Mucosa of descending colon (tissue), 3 donors: ENCODE data around the gene SLC7A4. TPM values are rescaled to one million over a fixed set of nuclear protein-coding genes. Genes with fewer than 3 reads are reported as not detected.
"Not testable (repeated sequence)": the region's sequence is repeated elsewhere in the genome, so short reads cannot be mapped to it uniquely, and the experiment has no call there.

ENCODE experiments used
- ATAC-seq: fragments of 200-7000 bp; cut with Tn5 transposase; one replicate; pipeline ENCODE4 v1.9.1; 2020; ENCODE audit warnings: mild to moderate bottlenecking, moderate library complexity
- DNase-seq, 3 donors: peaks; one replicate each; pipeline ENCODE4 v3.0.0-alpha.2; 2020
- H3K36me3 ChIP-seq: fragments of 200-600 bp; one replicate; pipeline ENCODE4 v1.8.0; 2021; ENCODE audit warnings: low read depth, mild to moderate bottlenecking
- H3K4me1 ChIP-seq: fragments of 200-600 bp; one replicate; pipeline ENCODE4 v1.8.0; 2021; ENCODE audit warnings: low read depth, mild to moderate bottlenecking
- H3K4me3 ChIP-seq: fragments of 200-600 bp; one replicate; pipeline ENCODE4 v1.8.0; 2021; ENCODE audit warnings: mild to moderate bottlenecking
- H3K9me3 ChIP-seq: fragments of 200-600 bp; one replicate; pipeline ENCODE4 v1.8.0; 2021; ENCODE audit warnings: mild to moderate bottlenecking
- CTCF ChIP-seq: fragments of 200-600 bp; IDR thresholded peaks from one replicate; pipeline ENCODE4 v1.8.0; 2022; ENCODE audit warnings: antibody characterized with exemption, mild to moderate bottlenecking
- intact Hi-C, 2 donors: fragments of 100-400 bp; cut with DNase I in 1 of 2; cut with micrococcal nuclease in 1 of 2; formaldehyde crosslinking; loops; one replicate each; pipeline versions ENCODE4 v1.11.0 to v1.11.1; 2022; cut with DNase I, micrococcal nuclease
- total RNA-seq, 3 donors: library from RNA; stranded (reverse); fragmentation: NEBNext Ultra II Directional in 2 of 3; extraction: Animal tissue kit (Norgen Biotek cat#: 25700) in 2 of 3; gene quantifications; one replicate each; pipeline versions ENCODE4 v1.2.1 to v1.2.4, GENCODE V29; 2021 to 2023
- donor health status: DM: no; HTN: no; CAD: no; lungs with moderate emphysema.
- donor health status: DM: no; HTN: no; CAD: no.
- donor health status: DM: no; HTN: yes; CAD: no.

The SLC7A4 gene
- total RNA-seq, 3 donors from 2014 or later: 1.4 to 4.0 (median 2.4) TPM

GRCh38 chr22:21073023-21073422 is 40.7 kb upstream of the SLC7A4 start:
- H3K4me3 ChIP-seq: no peak overlapping the region
- no peak for ATAC-seq
- no peak for TF ChIP-seq CTCF
- H3K4me1 ChIP-seq: no peaks in the 10 kb centered on the region
- no peaks in the 10 kb centered on the region for H3K9me3 ChIP-seq
- intact Hi-C loops: no loop called here
- no peak for DNase-seq
- no peaks in the 10 kb centered on the region for H3K36me3 ChIP-seq

GRCh38 chr22:21071796-21072195 is 39.4 kb upstream of the SLC7A4 start:
- H3K4me3 ChIP-seq, DNase-seq, H3K9me3 ChIP-seq, ATAC-seq, H3K4me1 ChIP-seq, H3K36me3 ChIP-seq, intact Hi-C loops: not testable (repeated sequence)

GRCh38 chr22:21070690-21071615 is 38.6 kb upstream of the SLC7A4 start:
- no peak overlapping the region for H3K4me3 ChIP-seq
- no peak for TF ChIP-seq CTCF
- ATAC-seq: no peak
- H3K36me3 ChIP-seq: no peaks in the 10 kb centered on the region
- intact Hi-C loops: no loop called here
- H3K4me1 ChIP-seq: no peaks in the 10 kb centered on the region
- no peak for DNase-seq
- no peaks in the 10 kb centered on the region for H3K9me3 ChIP-seq

GRCh38 chr22:21069375-21069774 is 37.0 kb upstream of the SLC7A4 start:
- DNase-seq (no peak), ATAC-seq (no peak)
- intact Hi-C loops: no loop called here
- Histone ChIP-seq H3K4me1 (no peaks in the 10 kb centered on the region), H3K4me3 (no peak overlapping the region), H3K36me3 (no peaks in the 10 kb centered on the region), H3K9me3 (no peaks in the 10 kb centered on the region)
- TF ChIP-seq CTCF: no peak

- H3K4me3 ChIP-seq: no peak overlapping the region
- no peak for DNase-seq
- no peaks in the 10 kb centered on the region for H3K36me3 ChIP-seq
- intact Hi-C loops: no loop called here
- no peaks in the 10 kb centered on the region for H3K4me1 ChIP-seq
- TF ChIP-seq CTCF: no peak
- H3K9me3 ChIP-seq: no peaks in the 10 kb centered on the region
- ATAC-seq: no peak
Measured at GRCh38 chr22:21068681-21069276, 36.4 kb upstream of the SLC7A4 start.
